Stimulated activated CD4-positive, alpha-beta T cell treated with anti-CD3 and anti-CD28 coated beads, Interleukin-4, amount 100 ng/mL, for 1 hour (primary cell): Measurements from ENCODE around the gene PEMT.

ENCODE experiments used
- DNase-seq: peaks from one replicate; pipeline ENCODE4 v3.0.0-alpha.2; 2020

Gene PEMT

DNA sequence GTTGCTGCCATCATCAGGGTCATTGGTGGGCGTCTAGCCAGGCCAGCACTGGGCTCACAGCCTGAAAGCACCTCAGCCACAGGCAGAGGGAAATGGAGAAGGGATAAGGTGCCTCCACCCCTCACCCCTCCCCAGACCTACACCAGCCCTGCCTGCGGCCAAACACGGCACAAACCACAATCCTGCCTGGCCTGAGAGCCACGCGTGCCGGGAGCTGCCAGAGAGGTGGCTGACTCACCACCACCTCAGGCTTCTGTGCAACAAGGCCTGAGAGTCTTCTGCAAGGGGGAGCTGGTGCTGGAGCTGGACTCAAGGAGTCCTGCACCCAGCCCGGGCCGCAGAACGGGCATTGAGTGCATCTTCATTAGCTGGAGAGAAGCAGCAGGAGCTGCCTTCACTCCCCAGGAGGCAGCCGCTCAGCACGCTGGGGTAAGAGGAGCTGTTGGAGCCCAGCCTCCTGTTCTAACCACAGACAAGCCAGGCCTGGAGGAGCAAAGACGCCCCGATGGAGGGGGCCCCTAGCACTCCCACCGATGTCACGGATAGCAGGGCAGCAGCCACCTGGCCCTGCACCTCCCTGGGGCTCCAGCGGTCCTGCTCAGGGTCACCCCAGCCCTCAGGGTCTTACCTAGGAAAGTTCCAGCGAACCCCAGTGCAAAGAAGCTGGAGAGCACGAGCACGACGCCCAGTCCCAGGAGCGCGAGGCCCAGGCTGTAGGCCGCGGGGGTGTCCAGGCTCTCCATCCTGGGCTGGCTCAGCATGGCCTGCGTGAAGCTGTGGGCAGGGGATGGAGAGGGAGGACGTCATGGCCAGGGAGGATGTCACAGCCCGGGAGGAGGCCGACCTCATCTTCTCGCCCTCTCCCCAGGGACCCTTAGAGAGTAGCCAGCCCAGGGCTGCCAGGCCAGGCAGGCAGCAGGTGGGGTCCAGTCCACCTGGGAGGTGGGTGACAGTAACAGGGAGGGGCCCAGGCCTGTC, 79.3 kb downstream of the PEMT start:
- no peak for DNase-seq

DNA sequence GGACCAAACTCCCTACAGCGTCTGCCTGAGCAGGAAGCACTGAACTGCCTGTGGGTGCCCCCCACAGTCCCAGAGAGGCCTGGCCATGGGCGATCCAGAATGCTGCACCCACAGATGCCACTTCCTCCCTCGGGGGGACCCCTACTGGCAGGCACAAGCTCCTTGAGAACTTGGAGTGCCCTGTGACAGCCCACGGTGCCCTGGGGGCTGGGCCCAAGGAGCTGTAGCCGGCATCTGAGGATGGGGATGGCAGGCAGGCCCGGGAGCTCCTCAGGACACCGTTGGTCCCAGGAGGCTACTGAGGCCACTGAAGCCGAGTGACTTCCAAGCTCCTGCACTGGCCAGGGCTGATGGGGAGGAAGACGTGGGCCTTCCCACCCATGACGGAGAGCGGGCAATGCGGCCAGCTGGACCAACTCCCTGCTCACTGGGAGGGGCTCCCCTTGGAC, 80.2 kb downstream of the PEMT start:
- DNase-seq = no peak

DNA sequence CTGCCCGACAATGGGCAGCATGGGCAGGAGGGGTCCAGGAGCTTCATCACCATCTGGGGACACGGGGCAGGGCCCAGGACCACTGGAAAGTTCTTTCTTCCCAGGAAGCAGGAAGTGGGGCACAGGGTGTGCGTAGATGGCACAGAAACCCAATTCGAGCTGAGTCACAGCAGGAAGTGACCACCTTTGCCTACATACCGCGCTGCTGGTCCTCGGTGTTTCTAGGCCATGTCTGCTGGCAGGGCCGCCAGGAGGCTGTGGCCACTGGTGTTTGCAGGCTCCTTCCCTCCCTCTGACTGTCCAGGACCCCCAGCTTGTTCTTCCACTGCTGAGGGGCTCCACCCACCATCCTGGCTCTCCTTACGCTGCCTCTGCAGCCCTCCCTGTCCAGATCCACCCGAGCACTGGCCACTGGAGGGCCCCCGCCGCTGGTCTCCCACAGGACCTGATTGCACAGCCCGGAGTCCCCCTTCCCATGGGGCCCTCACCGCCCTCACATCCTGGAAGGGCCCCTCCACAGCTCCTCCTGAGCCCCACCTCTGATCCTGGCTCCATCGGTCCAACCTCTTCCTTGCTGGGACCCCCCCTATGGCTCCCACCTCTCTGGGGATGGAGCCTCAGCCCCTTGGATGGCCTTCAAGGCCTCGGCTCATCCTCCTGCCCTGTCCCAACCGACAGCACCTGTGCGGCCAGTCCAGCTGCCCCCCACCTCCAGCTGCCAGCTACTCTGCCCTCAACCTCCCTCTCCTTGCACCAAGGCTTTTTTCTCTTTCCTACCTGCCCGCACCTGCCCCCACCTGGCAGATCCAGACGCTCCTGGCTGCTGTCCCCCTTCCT, 80.8 kb downstream of the PEMT start:
- DNase-seq = no peak

GRCh38 chr17:17509601-17510425, 81.7 kb downstream of the PEMT start:
- no peak for DNase-seq

DNA sequence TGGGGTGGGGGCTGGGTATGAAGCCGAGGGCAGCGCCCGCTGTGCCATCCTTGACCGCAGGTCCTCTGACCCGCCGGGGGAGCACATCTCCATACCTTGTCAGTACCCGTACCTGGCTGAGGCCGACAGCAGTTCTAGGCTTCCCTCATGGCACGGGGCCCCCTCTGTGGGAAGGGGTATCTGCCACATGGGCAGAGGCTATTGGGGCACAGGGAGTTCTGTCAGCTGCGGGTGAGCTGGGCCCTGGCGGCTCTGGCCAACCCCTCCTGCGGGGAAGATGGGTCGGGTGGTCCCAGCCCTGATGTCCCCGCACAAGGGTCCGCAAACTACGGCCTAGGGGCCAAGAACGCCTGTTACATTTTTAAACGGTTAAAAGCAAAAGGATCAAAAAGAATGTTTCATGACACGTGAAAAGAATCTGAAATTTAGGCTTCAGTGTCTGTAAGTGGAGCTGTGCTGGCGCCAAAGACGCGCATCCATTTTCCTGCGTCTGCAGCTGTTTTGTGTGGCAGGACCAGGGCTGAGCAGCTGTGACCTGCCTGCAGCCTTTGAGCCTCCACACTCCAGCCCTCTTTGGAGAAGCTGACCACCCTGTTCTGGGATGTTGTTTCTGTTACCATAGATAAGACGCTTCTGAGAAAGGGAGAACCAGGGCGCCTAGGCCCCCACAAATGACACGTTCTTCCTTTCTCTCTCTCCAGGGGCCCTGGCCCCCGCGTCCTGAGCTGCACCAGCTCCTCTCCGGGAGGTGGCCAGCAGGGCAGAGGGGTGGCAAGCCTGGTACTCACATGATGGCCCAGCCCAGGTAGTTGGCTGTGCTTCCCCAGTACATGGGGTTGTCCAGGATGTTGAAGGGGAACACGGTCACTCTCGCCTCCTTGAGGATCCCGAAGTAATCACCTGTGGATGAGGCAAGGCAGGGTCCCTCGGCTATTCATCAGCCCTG, 82.6 kb downstream of the PEMT start:
- DNase-seq = no peak

GRCh38 chr17:17508019-17508535, 83.4 kb downstream of the PEMT start:
- DNase-seq = no peak

GRCh38 chr17:17507465-17508011, 84.0 kb downstream of the PEMT start:
- DNase-seq = no peak

- DNase-seq = no peak
These were observed 84.5 kb downstream of the PEMT start for GRCh38 chr17:17506893-17507464.

DNA sequence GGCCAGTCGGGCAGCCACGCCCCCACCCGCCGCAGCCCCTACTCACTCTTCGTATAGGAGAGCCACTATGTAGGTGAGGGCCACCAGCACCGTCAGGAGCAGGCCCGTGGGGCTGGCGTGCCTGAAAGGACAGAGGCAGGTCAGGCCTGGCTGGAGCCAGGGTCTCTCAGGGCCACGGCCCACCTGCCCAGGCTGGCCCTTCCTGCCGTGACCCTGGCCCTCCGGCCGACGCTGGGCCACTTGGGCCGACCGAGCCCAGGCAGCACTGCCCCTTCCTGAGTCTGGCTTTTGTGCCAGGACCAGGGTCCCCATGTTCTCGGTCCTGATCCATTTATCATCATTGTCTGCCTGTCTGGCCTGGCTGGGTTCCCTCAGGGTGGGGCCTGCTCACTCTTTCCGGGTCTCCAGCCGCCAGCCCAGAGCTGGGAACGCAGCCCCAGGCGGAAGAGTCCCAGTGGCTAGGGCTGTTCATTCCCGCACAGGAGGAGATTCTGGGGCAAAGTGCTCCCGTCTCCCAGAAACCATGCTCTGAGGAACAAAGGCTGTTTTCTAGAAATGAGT, 85.2 kb downstream of the PEMT start:
- DNase-seq = no peak

- no peak for DNase-seq
These were observed 85.8 kb downstream of the PEMT start for GRCh38 chr17:17505610-17506171.

DNA sequence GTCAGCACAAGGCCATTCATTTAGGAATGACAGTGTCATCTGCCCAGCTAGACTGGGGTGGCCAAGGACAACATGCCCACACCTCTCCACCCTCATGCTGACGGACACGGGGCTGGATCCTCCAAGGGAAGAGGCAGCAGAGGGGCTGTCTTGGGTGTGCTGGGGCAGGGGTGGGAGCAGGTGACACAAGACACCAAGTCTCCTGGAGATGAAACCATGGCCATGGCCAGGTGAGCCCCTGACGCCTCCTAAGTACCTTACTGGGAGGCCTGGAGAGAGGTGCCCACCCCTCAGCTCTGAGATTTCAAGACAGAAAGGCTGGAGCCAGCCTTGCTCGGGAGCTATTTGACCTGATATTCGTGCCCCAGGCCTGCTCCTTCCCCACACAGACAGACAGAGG, 86.4 kb downstream of the PEMT start:
- no peak for DNase-seq

DNA sequence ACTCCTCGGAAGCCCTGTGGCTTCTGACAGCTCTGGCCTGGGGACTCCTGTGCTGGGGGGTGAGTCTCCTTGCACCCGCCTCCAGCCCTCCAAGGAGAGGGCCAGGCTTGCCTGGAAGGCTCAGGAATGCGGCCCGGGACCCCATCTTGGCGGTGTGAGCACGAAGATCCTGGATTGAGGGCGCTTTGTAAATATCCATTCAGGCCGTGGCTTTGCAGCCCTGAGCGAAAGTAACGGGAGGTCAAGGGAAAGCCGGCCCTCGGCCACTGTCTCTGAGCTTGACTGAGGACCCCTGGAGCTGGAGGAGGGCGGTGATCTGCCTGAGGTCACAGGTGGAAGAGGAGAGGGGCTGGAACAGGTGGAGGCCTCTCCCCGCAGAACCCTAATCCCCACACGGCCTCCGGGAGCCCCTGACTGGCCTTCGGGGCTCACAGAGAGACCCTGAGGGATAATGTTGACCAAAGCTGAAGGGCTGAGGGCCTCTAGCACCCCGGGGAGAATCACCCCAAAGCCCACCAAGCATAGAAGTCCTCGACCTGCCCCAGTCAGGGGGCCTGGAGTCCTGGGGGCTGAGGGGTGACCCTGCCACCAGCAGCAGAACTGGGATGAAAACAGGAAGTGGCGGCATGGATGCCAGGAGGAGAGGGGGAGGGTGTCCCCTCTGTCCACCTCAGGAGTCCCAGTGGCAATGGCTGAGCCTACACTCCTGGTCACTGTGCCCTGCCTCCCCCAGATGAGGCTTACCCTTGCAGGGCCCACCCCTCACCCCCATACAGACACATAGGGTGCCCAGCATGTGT, 87.0 kb downstream of the PEMT start:
- DNase-seq = no peak

- no peak for DNase-seq
These were observed 87.9 kb downstream of the PEMT start for GRCh38 chr17:17503566-17504130.

DNA sequence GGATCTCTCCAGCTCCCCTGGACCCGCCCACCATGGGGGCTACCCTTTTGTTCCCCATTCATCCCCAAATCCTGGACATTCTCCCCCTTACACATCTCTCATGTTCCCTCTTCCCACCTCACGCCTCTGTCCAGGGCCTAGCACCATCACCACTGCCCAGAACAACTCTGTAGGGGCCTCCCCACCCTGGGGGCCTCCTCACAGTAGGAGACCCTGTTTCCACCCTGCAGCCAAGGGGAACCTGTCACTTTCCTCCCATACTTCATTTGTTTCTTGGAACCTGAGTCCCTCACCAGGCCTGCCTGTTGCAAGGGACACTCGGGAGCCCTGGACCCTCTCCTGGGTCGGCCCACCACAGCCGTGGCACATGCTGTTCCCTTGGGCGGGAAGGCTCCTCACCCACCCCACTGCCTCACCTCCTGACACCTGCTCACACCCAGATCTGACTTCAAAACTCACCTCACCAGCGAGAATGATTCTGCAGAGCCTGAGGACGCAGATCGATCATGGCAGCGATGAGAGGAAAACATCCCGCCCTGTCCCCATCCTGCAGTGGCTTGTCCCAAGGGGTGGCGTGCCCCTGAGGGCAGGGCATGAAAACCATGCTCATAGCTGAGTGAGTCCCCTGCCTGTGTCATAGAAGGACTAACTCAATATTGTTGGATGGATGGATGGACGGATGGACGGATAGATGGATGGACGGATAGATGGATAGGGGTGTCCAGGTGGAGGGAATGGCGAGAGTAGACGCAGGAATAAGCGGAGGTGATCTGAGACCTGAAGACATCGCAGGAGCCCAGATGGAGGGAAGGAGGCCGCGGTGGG, 88.6 kb downstream of the PEMT start:
- DNase-seq = no peak

DNA sequence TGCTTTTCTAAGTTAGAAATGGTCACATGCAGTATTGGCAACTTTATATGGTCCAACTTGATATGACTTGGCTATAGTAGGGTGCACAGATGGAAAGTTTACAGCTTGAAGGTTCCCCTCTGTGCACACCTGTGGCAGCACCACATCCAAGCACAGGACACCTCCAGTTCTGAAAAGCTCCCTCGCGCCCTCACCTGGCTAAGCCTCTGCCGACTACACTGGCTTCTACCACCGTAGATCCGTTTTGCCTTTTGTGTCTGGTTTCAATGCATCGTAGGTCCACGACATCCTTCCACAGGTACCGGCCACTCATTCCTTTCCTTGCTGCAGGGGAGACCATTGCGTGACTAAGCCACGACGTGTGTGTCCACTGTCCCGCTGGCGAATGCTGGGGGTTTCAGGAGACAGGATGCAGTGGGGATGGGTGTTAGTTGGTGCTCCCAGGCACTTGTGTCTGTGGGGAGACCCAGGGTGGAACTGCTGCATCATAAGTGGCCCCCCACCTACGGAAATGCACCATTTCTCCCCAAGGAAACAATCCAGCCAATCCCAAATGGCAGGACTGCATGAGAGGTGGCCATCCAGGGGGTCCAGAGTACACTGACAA, 90.4 kb downstream of the PEMT start:
- DNase-seq = no peak

- DNase-seq = no peak
These were observed 91.9 kb downstream of the PEMT start for GRCh38 chr17:17499402-17500145.
